H1 (cell line): ENCODE data around the gene TP53BP2. TPM values are rescaled to one million over a fixed set of nuclear protein-coding genes. Genes with fewer than 3 reads are reported as not detected.

Experiments
- EGR1 ChIP-seq: IDR thresholded peaks from 2 replicates; pipeline ENCODE4 v1.6.1; 2011; ENCODE audit warnings: low read depth, low read length, borderline replicate concordance
- EP300 ChIP-seq, 2 experiments: IDR thresholded peaks; 1 replicate in 1 of 2; 2 replicates in 1 of 2; pipeline ENCODE4 v1.6.1; 2011 to 2012; ENCODE audit warnings: low read depth in 2 of 2, low read length in 2 of 2, mild to moderate bottlenecking in 2 of 2, borderline replicate concordance in 1 of 2, inconsistent platforms in 1 of 2, moderate library complexity in 1 of 2
- KDM1A ChIP-seq: fragments of 200-600, 300-600 bp; sonication (generic); IDR thresholded peaks from 2 replicates; pipeline ENCODE4 v1.7.1; 2016; ENCODE audit warnings: mild to moderate bottlenecking, low read length, borderline replicate concordance
- POLR2AphosphoS5 ChIP-seq: IDR thresholded peaks from 2 replicates; pipeline ENCODE4 v1.6.1; 2011; ENCODE audit warnings: low read depth, low read length
- RFX5 ChIP-seq: IDR thresholded peaks from 2 replicates; pipeline ENCODE4 v1.6.1; 2011; ENCODE audit warnings: low read depth, low read length, improper control_type of control experiment, borderline replicate concordance
- SIX5 ChIP-seq: IDR thresholded peaks from 2 replicates; pipeline ENCODE4 v1.6.1; 2011; ENCODE audit warnings: mild to moderate bottlenecking, low read depth, low read length
- SP2 ChIP-seq: IDR thresholded peaks from 2 replicates; pipeline ENCODE4 v1.6.1; 2012; ENCODE audit warnings: mild to moderate bottlenecking, low read length, inconsistent platforms
- polyA plus RNA-seq, 7 experiments: library from polyadenylated mRNA; depleted of rRNA in 3 of 7; stranded (reverse) in 5 of 7; unstranded in 2 of 7; fragments of >200 nt in 5 of 7; fragments of 200-250 nt in 2 of 7; gene quantifications; 1 replicate in 5 of 7; 2 replicates in 1 of 7; 4 replicates in 1 of 7; pipeline versions ENCODE4 v1.2.1 to v1.2.3, GENCODE V29; 2011 to 2013; ENCODE audit warnings: missing spikeins in 2 of 7, mixed read lengths in 2 of 7
- total RNA-seq: library from RNA; stranded (reverse); fragmentation: NEBNext Ultra II Directional; extraction: Animal tissue kit (Norgen Biotek cat#: 25700); gene quantifications from 2 replicates; pipeline ENCODE4 v1.2.1, GENCODE V29; 2021
- TF ChIP-seq, protein P1 (sequence below), 3 experiments: IDR thresholded peaks; 1 replicate in 2 of 3; 2 replicates in 1 of 3; pipeline versions ENCODE4 v1.5.1 to v1.6.1; 2011; ENCODE audit warnings: low read length in 3 of 3, mild to moderate bottlenecking in 3 of 3, inconsistent platforms in 2 of 3, low read depth in 1 of 3, moderate library complexity in 1 of 3; ENCODE audit not compliant: insufficient read depth in 1 of 3; ENCODE audit errors: control extremely low read depth in 1 of 3

Gene TP53BP2
- total and polyA plus RNA-seq, 2 of the 8 experiments (the other 6 are each of a cell fraction or from before 2014, with no cell fraction given), result 18.0 to 38.7 TPM

DNA sequence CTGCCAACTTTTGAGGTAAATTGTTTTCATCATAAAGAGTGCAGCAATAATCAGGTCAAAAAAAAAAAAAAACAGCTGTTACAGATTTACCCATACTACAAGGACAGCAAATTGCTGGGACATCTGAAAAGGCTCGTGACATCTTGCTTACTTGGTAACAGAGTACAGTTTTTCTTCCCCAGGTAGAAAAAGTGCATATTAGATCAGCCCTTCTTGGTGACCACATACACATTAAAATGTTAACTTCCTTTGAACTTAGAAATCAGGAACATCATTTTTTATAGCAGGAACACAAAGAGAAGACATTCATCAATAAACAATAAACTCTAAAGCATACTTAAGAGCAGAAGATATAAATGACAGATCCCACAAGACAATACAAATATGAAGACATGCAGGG is 16.1 kb downstream of the TP53BP2 start (continued):
- TF ChIP-seq, protein P1, sequence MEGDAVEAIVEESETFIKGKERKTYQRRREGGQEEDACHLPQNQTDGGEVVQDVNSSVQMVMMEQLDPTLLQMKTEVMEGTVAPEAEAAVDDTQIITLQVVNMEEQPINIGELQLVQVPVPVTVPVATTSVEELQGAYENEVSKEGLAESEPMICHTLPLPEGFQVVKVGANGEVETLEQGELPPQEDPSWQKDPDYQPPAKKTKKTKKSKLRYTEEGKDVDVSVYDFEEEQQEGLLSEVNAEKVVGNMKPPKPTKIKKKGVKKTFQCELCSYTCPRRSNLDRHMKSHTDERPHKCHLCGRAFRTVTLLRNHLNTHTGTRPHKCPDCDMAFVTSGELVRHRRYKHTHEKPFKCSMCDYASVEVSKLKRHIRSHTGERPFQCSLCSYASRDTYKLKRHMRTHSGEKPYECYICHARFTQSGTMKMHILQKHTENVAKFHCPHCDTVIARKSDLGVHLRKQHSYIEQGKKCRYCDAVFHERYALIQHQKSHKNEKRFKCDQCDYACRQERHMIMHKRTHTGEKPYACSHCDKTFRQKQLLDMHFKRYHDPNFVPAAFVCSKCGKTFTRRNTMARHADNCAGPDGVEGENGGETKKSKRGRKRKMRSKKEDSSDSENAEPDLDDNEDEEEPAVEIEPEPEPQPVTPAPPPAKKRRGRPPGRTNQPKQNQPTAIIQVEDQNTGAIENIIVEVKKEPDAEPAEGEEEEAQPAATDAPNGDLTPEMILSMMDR (IDR thresholded peaks at IDR 0.05; ENCODE audit: control extremely low read depth in 1 of 3, insufficient read depth in 1 of 3, low read depth in 1 of 3, low read length in 3 of 3), result no peak
- TF ChIP-seq SP2, result no peak
- TF ChIP-seq EP300 (IDR thresholded peaks at IDR 0.05; ENCODE audit: borderline replicate concordance in 1 of 2, low read depth in 2 of 2, low read length in 2 of 2), result no peak
- TF ChIP-seq SIX5, result no peak
- TF ChIP-seq EGR1, result no peak
- no peak for TF ChIP-seq POLR2AphosphoS5
- TF ChIP-seq KDM1A, result no peak
- TF ChIP-seq RFX5, result no peak
- TF ChIP-seq, all 59 proteins: peak for 0
